Endodermal cell (in vitro differentiated cells): Measurements from ENCODE around the gene AKT1S1. TPM values are rescaled to one million over a fixed set of nuclear protein-coding genes. Genes with fewer than 3 reads are reported as not detected.

Experiments
- DNase-seq: peaks from one replicate; pipeline ENCODE4 v3.0.0-alpha.2; 2017
- H3K27ac ChIP-seq: 2 replicates; pipeline ENCODE4 v1.5.1; 2013; ENCODE audit warnings: mild to moderate bottlenecking, low read depth, low read length, moderate library complexity
- H3K27me3 ChIP-seq: 2 replicates; pipeline ENCODE4 v1.6.1; 2013; ENCODE audit warnings: mild to moderate bottlenecking, low read length, moderate library complexity; ENCODE audit not compliant: insufficient read depth, control insufficient read depth, poor library complexity, severe bottlenecking
- H3K36me3 ChIP-seq: 2 replicates; pipeline ENCODE4 v1.7.0; 2013; ENCODE audit warnings: mild to moderate bottlenecking, low read length, moderate library complexity; ENCODE audit not compliant: control insufficient read depth, insufficient read depth
- H3K4me1 ChIP-seq: one replicate; pipeline ENCODE4 v1.7.0; 2013; ENCODE audit warnings: low read length; ENCODE audit not compliant: control insufficient read depth, insufficient read depth
- H3K4me3 ChIP-seq: 2 replicates; pipeline ENCODE4 v1.5.1; 2013; ENCODE audit warnings: mild to moderate bottlenecking, low read length, moderate library complexity
- H3K9ac ChIP-seq: 2 replicates; pipeline ENCODE4 v1.6.1; 2013; ENCODE audit warnings: mild to moderate bottlenecking, low read length, moderate library complexity; ENCODE audit not compliant: poor library complexity, severe bottlenecking; ENCODE audit errors: extremely low read depth
- H3K9me3 ChIP-seq: 2 replicates; pipeline ENCODE4 v1.6.1; 2013; ENCODE audit warnings: mild to moderate bottlenecking, low read length, moderate library complexity; ENCODE audit not compliant: control insufficient read depth
- H3K27ac Mint-ChIP-seq: 2 replicates; pipeline ENCODE4 v1.8.0; 2020; ENCODE audit warnings: mixed read lengths
- H3K27me3 Mint-ChIP-seq: 2 replicates; pipeline ENCODE4 v1.8.0; 2021; ENCODE audit warnings: mild to moderate bottlenecking, mixed read lengths; ENCODE audit not compliant: insufficient read depth
- H3K36me3 Mint-ChIP-seq: 2 replicates; pipeline ENCODE4 v1.8.0; 2020; ENCODE audit warnings: low read depth, mixed read lengths
- H3K4me1 Mint-ChIP-seq: 2 replicates; pipeline ENCODE4 v1.8.0; 2020; ENCODE audit warnings: mixed read lengths
- H3K4me3 Mint-ChIP-seq: 2 replicates; pipeline ENCODE4 v1.8.0; 2020; ENCODE audit warnings: mild to moderate bottlenecking, moderate library complexity, mixed read lengths
- H3K9me3 Mint-ChIP-seq: 2 replicates; pipeline ENCODE4 v1.8.0; 2020; ENCODE audit warnings: mild to moderate bottlenecking, mixed read lengths
- CTCF ChIP-seq: fragments of 200-600 bp; sonication (generic); conservative IDR thresholded peaks from 2 replicates; pipeline ENCODE4 v1.5.0; 2021; ENCODE audit warnings: antibody characterized with exemption, mild to moderate bottlenecking
- whole genome bisulfite sequencing, 2 experiments: methylation state at CpG; one replicate each; pipeline versions ENCODE4 v1.1.5 to v1.1.7; 2013; ENCODE audit warnings: missing lambda C conversion rate in 2 of 2, mixed read lengths in 1 of 2; ENCODE audit not compliant: insufficient coverage in 1 of 2, insufficient read length in 1 of 2; 5-methylcytosine and 5-hydroxymethylcytosine counted together
- total RNA-seq, 2 donors: library from RNA; stranded (reverse); fragmentation: NEBNext Ultra II Directional in 1 of 2; extraction: Animal tissue kit (Norgen Biotek cat#: 25700) in 1 of 2; gene quantifications; 2 replicates in 1 of 2; 3 replicates in 1 of 2; pipeline ENCODE4 v1.2.1, GENCODE V29; 2021

Gene AKT1S1
- total RNA-seq, 2 donors from 2014 or later = 41.3 to 47.0 TPM

DNA sequence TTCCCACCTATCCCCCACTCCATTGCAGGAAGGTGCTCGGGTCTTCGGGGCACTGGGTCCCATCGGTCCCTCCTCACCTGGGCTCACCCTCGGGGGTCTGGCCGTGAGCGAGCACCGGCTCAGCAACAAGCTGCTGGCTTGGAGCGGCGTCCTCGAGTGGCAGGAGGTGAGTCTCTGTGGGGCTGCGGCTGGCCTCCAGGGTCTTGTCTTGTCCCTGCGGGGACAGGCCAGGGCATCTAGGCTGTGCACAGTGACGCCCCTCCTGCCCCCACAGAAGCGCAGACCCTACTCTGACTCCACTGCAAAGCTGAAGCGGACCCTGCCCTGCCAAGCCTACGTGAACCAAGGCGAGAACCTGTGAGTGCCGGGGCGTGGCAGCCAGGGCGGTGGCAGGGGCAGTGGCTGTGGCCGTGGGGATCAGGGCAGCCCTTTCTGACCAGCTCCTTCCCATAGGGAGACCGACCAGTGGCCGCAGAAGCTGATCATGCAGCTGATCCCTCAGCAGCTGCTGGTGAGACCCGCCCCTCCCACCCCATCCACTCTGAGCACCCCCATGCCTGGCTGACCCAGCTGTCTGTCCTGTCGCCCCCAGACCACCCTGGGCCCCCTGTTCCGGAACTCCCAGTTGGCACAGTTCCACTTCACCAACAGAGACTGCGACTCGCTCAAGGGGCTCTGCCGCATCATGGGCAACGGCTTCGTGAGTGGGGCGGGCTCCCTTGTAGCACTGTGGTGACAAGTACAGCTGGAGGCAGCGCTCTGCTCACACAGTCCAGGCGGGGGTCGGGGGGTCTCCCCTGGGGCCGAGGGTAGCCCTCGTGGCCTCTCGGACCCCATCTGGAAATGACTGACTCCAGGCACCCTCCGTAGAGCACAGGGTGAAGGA lies 22.5 kb downstream of the AKT1S1 start:
- no peaks in the 10 kb centered on the region for H3K9me3 ChIP-seq
- H3K4me3 ChIP-seq = no peak overlapping the region
- peaks cover 20% of the 10 kb centered on the region for H3K4me1 Mint-ChIP-seq
- no peak overlapping the region for H3K4me3 Mint-ChIP-seq
- H3K27ac Mint-ChIP-seq = no peak overlapping the region
- H3K36me3 ChIP-seq = peaks cover 42% of the 10 kb centered on the region
- peaks cover 41% of the 10 kb centered on the region for H3K36me3 Mint-ChIP-seq
- no peaks in the 10 kb centered on the region for H3K27me3 ChIP-seq
- WGBS, 2 experiments = 95 to 96% methylated on average over 15 to 39 of the region's 39 CpGs
- peak; percentile 49 for DNase-seq
- peaks cover 5% of the 10 kb centered on the region for H3K4me1 ChIP-seq
- H3K27ac ChIP-seq = no peak overlapping the region
- H3K9me3 Mint-ChIP-seq = peaks cover 5% of the 10 kb centered on the region
- no peaks in the 10 kb centered on the region for H3K27me3 Mint-ChIP-seq
- no peak overlapping the region for H3K9ac ChIP-seq
- no peak for TF ChIP-seq CTCF

DNA sequence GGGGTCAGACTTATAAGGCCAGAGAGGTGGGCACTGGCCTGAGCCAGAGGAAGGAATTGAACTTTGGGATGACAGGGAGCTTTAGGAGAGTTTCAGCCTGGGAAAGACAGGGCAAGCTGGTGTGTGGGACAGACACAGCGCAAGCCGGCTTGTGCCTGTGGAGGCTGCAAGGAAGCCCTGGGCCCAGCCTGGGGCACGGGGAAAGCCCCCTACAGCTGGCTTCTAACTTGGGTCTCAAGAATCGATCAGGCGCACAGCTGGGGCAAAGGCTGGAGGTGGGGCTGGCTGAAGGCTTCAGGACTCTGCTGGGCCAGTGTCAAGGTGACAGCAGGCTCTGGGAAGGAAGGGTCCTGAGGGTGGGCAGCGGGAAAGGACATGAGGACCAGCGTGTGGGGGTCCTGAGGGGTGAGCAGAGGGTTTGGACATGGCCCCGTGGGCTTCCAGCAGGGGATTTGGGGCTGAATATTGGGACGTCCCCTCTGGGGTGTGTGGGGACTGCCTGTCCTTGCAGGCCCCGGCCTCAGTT lies 23.2 kb downstream of the AKT1S1 start:
- Histone ChIP-seq H3K36me3 (peaks cover 47% of the 10 kb centered on the region), H3K4me1 (peaks cover 5% of the 10 kb centered on the region), H3K27me3 (no peaks in the 10 kb centered on the region), H3K27ac (no peak overlapping the region), H3K4me3 (no peak overlapping the region), H3K9me3 (peaks cover 6% of the 10 kb centered on the region), H3K9ac (no peak overlapping the region)
- DNase-seq = peak; percentile 48
- no peak for TF ChIP-seq CTCF
- peaks cover 21% of the 10 kb centered on the region for H3K4me1 Mint-ChIP-seq
- no peaks in the 10 kb centered on the region for H3K27me3 Mint-ChIP-seq
- H3K36me3 Mint-ChIP-seq = peaks cover 46% of the 10 kb centered on the region
- H3K4me3 Mint-ChIP-seq = peak overlapping the region; percentile 86
- peaks cover 5% of the 10 kb centered on the region for H3K9me3 Mint-ChIP-seq
- H3K27ac Mint-ChIP-seq = no peak overlapping the region
- 93 to 100% methylated on average over 2 to 9 of the region's 10 CpGs for WGBS, 2 experiments

DNA sequence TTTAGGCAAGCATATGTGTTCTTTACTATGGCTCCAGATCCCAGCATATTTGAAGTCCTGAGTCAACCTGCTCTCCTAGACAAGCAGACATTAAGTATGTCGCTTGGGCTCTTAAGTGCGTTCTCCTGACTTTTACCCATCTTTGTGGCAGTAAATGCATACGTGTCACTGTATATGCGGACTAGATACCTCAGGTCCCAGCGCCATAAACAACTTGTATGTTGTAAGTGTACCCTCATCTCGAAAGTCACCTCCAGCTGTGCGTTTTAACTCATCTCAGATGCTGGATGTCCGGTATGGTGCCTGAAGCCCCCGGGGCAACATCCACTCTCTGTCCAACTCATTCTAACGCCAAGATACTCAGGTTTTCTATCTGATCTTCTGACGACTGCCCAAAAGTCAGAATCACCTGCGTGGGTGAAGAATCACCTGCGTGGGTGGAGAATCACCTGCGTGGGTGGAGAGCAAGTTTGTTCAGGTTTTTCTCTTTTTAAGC lies 24.5 kb downstream of the AKT1S1 start:
- Mint-ChIP-seq H3K4me1 (peaks cover 21% of the 10 kb centered on the region), H3K27ac (peak overlapping the region; percentile 56), H3K27me3 (no peaks in the 10 kb centered on the region), H3K36me3 (peaks cover 46% of the 10 kb centered on the region), H3K4me3 (peak overlapping the region; percentile 86), H3K9me3 (peaks cover 7% of the 10 kb centered on the region)
- no peak for DNase-seq
- no peak overlapping the region for H3K27ac ChIP-seq
- peaks cover 7% of the 10 kb centered on the region for H3K9me3 ChIP-seq
- 92 to 94% methylated on average over 12 to 14 of the region's 14 CpGs for WGBS, 2 experiments
- peak overlapping the region; percentile 82 for H3K4me3 ChIP-seq
- peak overlapping the region; percentile 36 for H3K9ac ChIP-seq
- H3K36me3 ChIP-seq = peaks cover 43% of the 10 kb centered on the region
- peaks cover 5% of the 10 kb centered on the region for H3K4me1 ChIP-seq
- H3K27me3 ChIP-seq = no peaks in the 10 kb centered on the region
- no peak for TF ChIP-seq CTCF
